ENCODE data around the gene SLC26A8. TPM values are rescaled to one million over a fixed set of nuclear protein-coding genes. Genes with fewer than 3 reads are reported as not detected.

The SLC26A8 gene
- total RNA-seq, 1 experiment from 2014 or later = not detected

DNA sequence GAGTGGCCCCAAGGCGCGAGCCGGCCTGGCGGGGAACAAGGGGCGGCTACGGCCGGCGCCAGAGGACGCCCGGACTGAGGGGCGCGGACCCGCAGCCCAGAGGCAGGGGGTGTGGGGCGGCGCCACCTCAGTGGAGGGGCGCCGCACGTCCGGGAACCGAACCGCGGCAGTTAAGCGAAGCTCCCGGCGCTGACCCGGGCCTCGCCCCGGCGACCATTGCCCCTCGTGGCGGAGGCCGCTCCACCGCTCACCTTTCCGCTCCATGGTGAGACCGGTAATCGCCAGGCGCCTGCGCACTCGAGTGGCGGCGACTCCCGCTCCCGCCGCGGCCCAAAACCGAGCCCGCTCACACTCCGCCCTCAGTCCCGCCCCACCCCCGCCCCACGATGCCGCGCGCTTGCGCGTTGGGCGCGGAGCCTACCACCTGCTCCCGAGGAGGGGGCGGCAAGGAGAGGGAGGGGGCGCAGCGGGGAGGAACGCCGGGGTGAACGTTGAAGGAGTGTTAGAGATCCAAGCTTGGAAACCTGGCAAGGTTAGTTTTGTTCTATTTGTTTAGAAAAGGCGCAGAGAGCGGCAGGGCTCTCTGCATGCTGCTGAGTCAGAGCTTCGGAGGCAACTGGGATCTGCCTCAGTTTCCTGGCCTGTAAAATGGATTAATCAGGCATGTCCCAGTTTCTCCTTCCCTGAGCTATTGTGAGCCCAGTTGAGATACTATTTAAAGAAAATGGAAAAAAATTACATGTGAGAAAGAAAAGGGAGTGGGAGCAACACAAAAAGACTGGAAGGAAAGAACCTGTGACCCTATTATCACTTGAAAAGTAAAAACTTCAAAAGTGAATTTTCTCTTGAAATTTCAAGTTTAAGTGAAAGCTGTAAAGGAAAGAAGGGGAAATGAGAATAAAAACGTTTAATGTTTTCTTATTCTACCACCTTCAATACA, 103.4 kb downstream of the SLC26A8 start, which contains the start of gene SRPK1:
Gene SRPK1, minus strand, starts transcription at position 306 of the 940 bp plus-strand sequence. Its CDS starts 42 bp downstream, at position 264.
- POLR2A ChIA-PET = no interaction called here

DNA sequence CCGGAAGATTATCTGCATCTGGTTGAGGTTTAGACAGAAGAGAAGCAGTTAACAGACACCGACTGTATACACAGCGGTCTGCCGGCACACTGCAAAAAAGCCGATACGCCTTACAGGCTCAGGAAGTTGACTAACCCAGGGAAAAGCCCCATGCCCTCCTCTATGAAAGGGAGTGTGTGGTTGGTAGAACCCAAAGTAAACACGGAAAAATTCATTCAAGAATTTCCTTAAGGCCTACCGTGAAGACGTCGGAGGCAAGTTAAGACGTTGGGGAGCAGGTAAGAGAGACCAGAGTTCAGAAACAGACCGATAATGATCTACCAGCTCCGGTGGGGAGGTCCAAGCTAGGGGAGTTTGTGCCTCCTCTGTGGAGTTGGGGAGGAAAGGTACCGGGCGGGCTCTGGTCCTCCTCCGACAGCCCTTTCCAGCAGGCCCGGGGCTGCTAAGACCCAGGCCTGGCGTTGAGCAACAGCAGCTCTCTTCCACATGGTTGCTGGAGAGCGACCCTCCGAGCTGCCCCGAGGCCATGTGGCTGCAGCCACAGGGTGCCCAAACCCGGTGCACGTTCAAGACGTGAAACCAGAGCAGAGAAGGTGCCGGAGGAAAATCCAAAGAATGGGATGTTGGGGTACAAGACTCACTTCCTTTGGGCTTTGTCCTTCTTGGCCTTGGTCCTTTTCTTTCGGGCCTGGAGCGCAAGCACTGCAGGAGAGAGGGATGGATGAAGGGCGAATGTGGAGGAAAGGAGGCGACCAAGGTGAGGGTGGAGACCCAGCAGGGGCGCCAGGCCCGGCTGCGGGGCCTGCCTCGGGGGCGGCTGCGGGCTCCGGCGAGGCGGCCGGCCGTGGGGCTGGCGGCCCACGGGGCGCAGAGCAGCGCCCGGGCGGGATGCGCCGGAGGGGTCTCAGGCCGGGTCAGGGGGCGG, 104.4 kb downstream of the SLC26A8 start:
- CTCF ChIA-PET = no interaction called here
- no TSS peak for BruUV-seq (replicated peaks)

More for the DNA sequence above, 103.4 kb downstream of the SLC26A8 start, which contains the start of gene SRPK1:
- peak; percentile 43 for DNase-seq (ENCODE audit: low read depth, low spot score)
- Histone ChIP-seq H3K4me3 (ENCODE audit: low read depth in 2 of 2, low read length in 2 of 2) (peak within 1 kb of the TSS; percentile 84 to 87), H3K27ac (ENCODE audit: low read length) (peak within 1 kb of the TSS; percentile 97), H3K4me1 (ENCODE audit: control insufficient read depth, insufficient read depth, low read length) (peaks cover 28% of the 10 kb centered on the region), H3K27me3 (ENCODE audit: control insufficient read depth, insufficient read depth, low read length) (no peaks in the 10 kb centered on the region), H3K9me3 (ENCODE audit: control insufficient read depth, insufficient read depth, low read depth, low read length) (no peaks in the 10 kb centered on the region), H3K36me3 (ENCODE audit: control insufficient read depth, insufficient read depth, low read length) (peaks cover 5% of the 10 kb centered on the region)
- ATAC-seq = peak; percentile 94
- intact Hi-C loops (cut with micrococcal nuclease; ENCODE audit: unreplicated experiment) (no loop called here), in situ Hi-C loops (cut with HindIII; ENCODE audit: low pct_unique_long_range_greater_than_20kb, low sequenced_read_pairs) (no loop called here)
- peak; percentile 48; the same call in 1 of the 2 replicates for TF ChIP-seq SIN3A (IDR thresholded peaks at IDR 0.05; ENCODE audit: borderline replicate concordance, insufficient read depth, low read depth, low read length)
- peak; percentile 79 for TF ChIP-seq POLR2AphosphoS5 (IDR thresholded peaks at IDR 0.05; ENCODE audit: low read depth, low read length)
- no peak for TF ChIP-seq TCF7L2 (IDR thresholded peaks at IDR 0.05; ENCODE audit: low read depth, low read length)
- TF ChIP-seq, protein P1, sequence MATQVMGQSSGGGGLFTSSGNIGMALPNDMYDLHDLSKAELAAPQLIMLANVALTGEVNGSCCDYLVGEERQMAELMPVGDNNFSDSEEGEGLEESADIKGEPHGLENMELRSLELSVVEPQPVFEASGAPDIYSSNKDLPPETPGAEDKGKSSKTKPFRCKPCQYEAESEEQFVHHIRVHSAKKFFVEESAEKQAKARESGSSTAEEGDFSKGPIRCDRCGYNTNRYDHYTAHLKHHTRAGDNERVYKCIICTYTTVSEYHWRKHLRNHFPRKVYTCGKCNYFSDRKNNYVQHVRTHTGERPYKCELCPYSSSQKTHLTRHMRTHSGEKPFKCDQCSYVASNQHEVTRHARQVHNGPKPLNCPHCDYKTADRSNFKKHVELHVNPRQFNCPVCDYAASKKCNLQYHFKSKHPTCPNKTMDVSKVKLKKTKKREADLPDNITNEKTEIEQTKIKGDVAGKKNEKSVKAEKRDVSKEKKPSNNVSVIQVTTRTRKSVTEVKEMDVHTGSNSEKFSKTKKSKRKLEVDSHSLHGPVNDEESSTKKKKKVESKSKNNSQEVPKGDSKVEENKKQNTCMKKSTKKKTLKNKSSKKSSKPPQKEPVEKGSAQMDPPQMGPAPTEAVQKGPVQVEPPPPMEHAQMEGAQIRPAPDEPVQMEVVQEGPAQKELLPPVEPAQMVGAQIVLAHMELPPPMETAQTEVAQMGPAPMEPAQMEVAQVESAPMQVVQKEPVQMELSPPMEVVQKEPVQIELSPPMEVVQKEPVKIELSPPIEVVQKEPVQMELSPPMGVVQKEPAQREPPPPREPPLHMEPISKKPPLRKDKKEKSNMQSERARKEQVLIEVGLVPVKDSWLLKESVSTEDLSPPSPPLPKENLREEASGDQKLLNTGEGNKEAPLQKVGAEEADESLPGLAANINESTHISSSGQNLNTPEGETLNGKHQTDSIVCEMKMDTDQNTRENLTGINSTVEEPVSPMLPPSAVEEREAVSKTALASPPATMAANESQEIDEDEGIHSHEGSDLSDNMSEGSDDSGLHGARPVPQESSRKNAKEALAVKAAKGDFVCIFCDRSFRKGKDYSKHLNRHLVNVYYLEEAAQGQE (IDR thresholded peaks at IDR 0.05; ENCODE audit: insufficient read depth in 1 of 2, low read depth in 2 of 2, low read length in 1 of 2) = 0 out of 4 replicates have a peak, but pooled peaks of 1 of the 2 experiments have one; percentile 32
- TF ChIP-seq, protein P2, sequence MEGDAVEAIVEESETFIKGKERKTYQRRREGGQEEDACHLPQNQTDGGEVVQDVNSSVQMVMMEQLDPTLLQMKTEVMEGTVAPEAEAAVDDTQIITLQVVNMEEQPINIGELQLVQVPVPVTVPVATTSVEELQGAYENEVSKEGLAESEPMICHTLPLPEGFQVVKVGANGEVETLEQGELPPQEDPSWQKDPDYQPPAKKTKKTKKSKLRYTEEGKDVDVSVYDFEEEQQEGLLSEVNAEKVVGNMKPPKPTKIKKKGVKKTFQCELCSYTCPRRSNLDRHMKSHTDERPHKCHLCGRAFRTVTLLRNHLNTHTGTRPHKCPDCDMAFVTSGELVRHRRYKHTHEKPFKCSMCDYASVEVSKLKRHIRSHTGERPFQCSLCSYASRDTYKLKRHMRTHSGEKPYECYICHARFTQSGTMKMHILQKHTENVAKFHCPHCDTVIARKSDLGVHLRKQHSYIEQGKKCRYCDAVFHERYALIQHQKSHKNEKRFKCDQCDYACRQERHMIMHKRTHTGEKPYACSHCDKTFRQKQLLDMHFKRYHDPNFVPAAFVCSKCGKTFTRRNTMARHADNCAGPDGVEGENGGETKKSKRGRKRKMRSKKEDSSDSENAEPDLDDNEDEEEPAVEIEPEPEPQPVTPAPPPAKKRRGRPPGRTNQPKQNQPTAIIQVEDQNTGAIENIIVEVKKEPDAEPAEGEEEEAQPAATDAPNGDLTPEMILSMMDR (IDR thresholded peaks at IDR 0.05) = no peak
- no TSS peak for BruUV-seq (replicated peaks)
- CTCF ChIA-PET = no interaction called here

More for the DNA sequence above, 104.4 kb downstream of the SLC26A8 start:
- peak overlapping the region; percentile 84 to 87 for H3K4me3 ChIP-seq (ENCODE audit: low read depth in 2 of 2, low read length in 2 of 2)
- in situ Hi-C loops (cut with HindIII; ENCODE audit: low pct_unique_long_range_greater_than_20kb, low sequenced_read_pairs) = no loop called here
- H3K4me1 ChIP-seq (ENCODE audit: control insufficient read depth, insufficient read depth, low read length) = peaks cover 28% of the 10 kb centered on the region
- TF ChIP-seq, protein P1 (IDR thresholded peaks at IDR 0.05; ENCODE audit: insufficient read depth in 1 of 2, low read depth in 2 of 2, low read length in 1 of 2) = 0 out of 4 replicates have a peak, but pooled peaks of 1 of the 2 experiments have one; percentile 31
- TF ChIP-seq SIN3A (IDR thresholded peaks at IDR 0.05; ENCODE audit: borderline replicate concordance, insufficient read depth, low read depth, low read length) = no peak; the same call in 1 of the 2 replicates
- intact Hi-C loops (cut with micrococcal nuclease; ENCODE audit: unreplicated experiment) = no loop called here
- POLR2A ChIA-PET = no interaction called here
- peaks cover 5% of the 10 kb centered on the region for H3K36me3 ChIP-seq (ENCODE audit: control insufficient read depth, insufficient read depth, low read length)
- ATAC-seq (peak; percentile 68), DNase-seq (ENCODE audit: low read depth, low spot score) (no peak)
- peak overlapping the region; percentile 89 for H3K27ac ChIP-seq (ENCODE audit: low read length)
- no peaks in the 10 kb centered on the region for H3K9me3 ChIP-seq (ENCODE audit: control insufficient read depth, insufficient read depth, low read depth, low read length)
- no peaks in the 10 kb centered on the region for H3K27me3 ChIP-seq (ENCODE audit: control insufficient read depth, insufficient read depth, low read length)

Measured in Panc1 (cell line).